ENCODE data around the gene RGL2. TPM values are rescaled to one million over a fixed set of nuclear protein-coding genes. Genes with fewer than 3 reads are reported as not detected.

The RGL2 gene
- total and polyA plus RNA-seq, 2 of the 13 experiments (the other 11 are each of a cell fraction or from before 2014, with no cell fraction given), result 22.9 to 47.4 TPM

DNA sequence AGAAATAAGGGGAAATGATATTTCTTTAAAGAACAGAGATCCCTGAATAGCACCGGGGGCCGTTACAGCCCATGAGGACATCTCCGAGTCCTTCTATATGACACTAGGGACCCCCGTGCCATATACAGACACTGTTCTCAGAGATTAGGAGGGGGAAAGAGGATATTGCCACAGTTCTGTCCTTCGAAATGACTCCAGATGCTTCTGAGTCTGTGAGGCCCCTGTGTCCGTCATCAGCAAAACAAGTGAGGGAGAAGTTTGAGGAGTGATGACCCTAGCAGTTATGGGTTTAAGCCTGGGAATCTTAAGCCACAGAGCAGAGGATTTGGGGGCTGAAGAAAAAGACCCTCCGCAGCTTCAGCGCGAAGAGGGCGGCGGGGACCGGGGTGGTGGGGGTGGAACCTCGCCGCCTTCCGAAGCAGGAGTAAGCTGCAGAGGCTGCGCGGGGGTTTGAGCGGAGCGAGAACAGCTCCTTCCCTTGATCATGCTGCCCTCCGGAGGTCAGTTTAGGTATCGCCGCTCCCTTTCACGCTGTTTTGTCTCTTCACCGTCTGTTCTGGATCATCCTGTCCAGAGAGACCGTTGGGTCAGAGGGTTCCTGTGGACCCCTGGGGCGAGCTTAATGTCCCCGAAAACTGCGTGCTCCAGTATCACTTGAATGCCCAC is 50.6 kb downstream of the RGL2 start (continued):
- peak; percentile 42 for TF ChIP-seq YY1 (IDR thresholded peaks at IDR 0.05; ENCODE audit: insufficient read depth, insufficient replicate concordance, low read depth, low read length)
- TF ChIP-seq U2AF1 (optimal IDR thresholded peaks at IDR 0.05; ENCODE audit: low read depth, low read length), result no peak
- peak; percentile 58; the same call in 1 of the 3 replicates for TF ChIP-seq MXI1 (IDR thresholded peaks at IDR 0.05; ENCODE audit: borderline replicate concordance, low read depth, low read length)
- no peak for TF ChIP-seq GZF1 (CRISPR knock-in tag; IDR thresholded peaks at IDR 0.05)
- TF ChIP-seq NFKB2 (CRISPR knock-in tag; IDR thresholded peaks at IDR 0.05; ENCODE audit: borderline replicate concordance), result no peak
- 0 out of 2 replicates have a peak, but pooled peaks have one; percentile 10 for TF ChIP-seq ATF3 (CRISPR knock-in tag; IDR thresholded peaks at IDR 0.05)
- TF ChIP-seq ZBTB34 (CRISPR knock-in tag; IDR thresholded peaks at IDR 0.05), result no peak
- TF ChIP-seq IKZF5 (CRISPR knock-in tag; IDR thresholded peaks at IDR 0.05), result peak; percentile 43; the same call in 1 of the 2 replicates
- no peak for TF ChIP-seq RBM22 (optimal IDR thresholded peaks at IDR 0.05; ENCODE audit: low read length)
- TF ChIP-seq BHLHE40 (IDR thresholded peaks at IDR 0.05; ENCODE audit: low read length), result peak; percentile 42; the same call in 1 of the 2 replicates
- 0 out of 2 replicates have a peak, but pooled peaks have one; percentile 3 for TF ChIP-seq NFATC3 (CRISPR knock-in tag; IDR thresholded peaks at IDR 0.05)
- TF ChIP-seq JARID2 (CRISPR knock-in tag; IDR thresholded peaks at IDR 0.05; ENCODE audit: insufficient replicate concordance), result peak; percentile 73
- peak; percentile 24; the same call in 1 of the 2 replicates for TF ChIP-seq GATAD2A (CRISPR knock-in tag; IDR thresholded peaks at IDR 0.05)
- TF ChIP-seq ZNF124 (CRISPR knock-in tag; IDR thresholded peaks at IDR 0.05), result peak; percentile 48; the same call in 1 of the 2 replicates
- TF ChIP-seq, protein P1, sequence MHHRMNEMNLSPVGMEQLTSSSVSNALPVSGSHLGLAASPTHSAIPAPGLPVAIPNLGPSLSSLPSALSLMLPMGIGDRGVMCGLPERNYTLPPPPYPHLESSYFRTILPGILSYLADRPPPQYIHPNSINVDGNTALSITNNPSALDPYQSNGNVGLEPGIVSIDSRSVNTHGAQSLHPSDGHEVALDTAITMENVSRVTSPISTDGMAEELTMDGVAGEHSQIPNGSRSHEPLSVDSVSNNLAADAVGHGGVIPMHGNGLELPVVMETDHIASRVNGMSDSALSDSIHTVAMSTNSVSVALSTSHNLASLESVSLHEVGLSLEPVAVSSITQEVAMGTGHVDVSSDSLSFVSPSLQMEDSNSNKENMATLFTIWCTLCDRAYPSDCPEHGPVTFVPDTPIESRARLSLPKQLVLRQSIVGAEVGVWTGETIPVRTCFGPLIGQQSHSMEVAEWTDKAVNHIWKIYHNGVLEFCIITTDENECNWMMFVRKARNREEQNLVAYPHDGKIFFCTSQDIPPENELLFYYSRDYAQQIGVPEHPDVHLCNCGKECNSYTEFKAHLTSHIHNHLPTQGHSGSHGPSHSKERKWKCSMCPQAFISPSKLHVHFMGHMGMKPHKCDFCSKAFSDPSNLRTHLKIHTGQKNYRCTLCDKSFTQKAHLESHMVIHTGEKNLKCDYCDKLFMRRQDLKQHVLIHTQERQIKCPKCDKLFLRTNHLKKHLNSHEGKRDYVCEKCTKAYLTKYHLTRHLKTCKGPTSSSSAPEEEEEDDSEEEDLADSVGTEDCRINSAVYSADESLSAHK (CRISPR knock-in tag; IDR thresholded peaks at IDR 0.05; ENCODE audit: borderline replicate concordance), result no peak
- TF ChIP-seq, protein P2, sequence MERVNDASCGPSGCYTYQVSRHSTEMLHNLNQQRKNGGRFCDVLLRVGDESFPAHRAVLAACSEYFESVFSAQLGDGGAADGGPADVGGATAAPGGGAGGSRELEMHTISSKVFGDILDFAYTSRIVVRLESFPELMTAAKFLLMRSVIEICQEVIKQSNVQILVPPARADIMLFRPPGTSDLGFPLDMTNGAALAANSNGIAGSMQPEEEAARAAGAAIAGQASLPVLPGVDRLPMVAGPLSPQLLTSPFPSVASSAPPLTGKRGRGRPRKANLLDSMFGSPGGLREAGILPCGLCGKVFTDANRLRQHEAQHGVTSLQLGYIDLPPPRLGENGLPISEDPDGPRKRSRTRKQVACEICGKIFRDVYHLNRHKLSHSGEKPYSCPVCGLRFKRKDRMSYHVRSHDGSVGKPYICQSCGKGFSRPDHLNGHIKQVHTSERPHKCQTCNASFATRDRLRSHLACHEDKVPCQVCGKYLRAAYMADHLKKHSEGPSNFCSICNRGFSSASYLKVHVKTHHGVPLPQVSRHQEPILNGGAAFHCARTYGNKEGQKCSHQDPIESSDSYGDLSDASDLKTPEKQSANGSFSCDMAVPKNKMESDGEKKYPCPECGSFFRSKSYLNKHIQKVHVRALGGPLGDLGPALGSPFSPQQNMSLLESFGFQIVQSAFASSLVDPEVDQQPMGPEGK (CRISPR knock-in tag; IDR thresholded peaks at IDR 0.05), result peak; percentile 71
- no peak for TF ChIP-seq ZNF317 (CRISPR knock-in tag; IDR thresholded peaks at IDR 0.05)
- TF ChIP-seq MIXL1 (CRISPR knock-in tag; IDR thresholded peaks at IDR 0.05), result 0 out of 2 replicates have a peak, but pooled peaks have one; percentile 47
- no peak for TF ChIP-seq ZNF749 (CRISPR knock-in tag; IDR thresholded peaks at IDR 0.05; ENCODE audit: borderline replicate concordance)
- no peak for TF ChIP-seq ZNF136 (CRISPR knock-in tag; IDR thresholded peaks at IDR 0.05; ENCODE audit: low read depth)
- TF ChIP-seq TGIF2 (CRISPR knock-in tag; IDR thresholded peaks at IDR 0.05), result peak; percentile 88; the same call in 1 of the 2 replicates
- peak; percentile 11; the same call in 1 of the 2 replicates for TF ChIP-seq ZNF746 (CRISPR knock-in tag; IDR thresholded peaks at IDR 0.05)
- peak; percentile 45; the same call in 1 of the 2 replicates for TF ChIP-seq MED1 (CRISPR knock-in tag; IDR thresholded peaks at IDR 0.05)
- TF ChIP-seq XRCC5 (optimal IDR thresholded peaks at IDR 0.05; ENCODE audit: low read length), result peak; percentile 53

All from HepG2 (cell line).